SHP77 treated with DMSO at 0.1 percent for 48 hours (cell line): Measurements from ENCODE around the gene NDP.
"Not testable (repeated sequence)": the region's sequence is repeated elsewhere in the genome, so short reads cannot be mapped to it uniquely, and the experiment has no call there.

ENCODE experiments used
- DNase-seq: peaks from one replicate; lab custom pipeline; 2025; lab: John Stamatoyannopoulos, UW

The NDP gene

GRCh38 chrX:43970528-43970927, 2.7 kb downstream of the NDP start:
- DNase-seq, result no peak

DNA sequence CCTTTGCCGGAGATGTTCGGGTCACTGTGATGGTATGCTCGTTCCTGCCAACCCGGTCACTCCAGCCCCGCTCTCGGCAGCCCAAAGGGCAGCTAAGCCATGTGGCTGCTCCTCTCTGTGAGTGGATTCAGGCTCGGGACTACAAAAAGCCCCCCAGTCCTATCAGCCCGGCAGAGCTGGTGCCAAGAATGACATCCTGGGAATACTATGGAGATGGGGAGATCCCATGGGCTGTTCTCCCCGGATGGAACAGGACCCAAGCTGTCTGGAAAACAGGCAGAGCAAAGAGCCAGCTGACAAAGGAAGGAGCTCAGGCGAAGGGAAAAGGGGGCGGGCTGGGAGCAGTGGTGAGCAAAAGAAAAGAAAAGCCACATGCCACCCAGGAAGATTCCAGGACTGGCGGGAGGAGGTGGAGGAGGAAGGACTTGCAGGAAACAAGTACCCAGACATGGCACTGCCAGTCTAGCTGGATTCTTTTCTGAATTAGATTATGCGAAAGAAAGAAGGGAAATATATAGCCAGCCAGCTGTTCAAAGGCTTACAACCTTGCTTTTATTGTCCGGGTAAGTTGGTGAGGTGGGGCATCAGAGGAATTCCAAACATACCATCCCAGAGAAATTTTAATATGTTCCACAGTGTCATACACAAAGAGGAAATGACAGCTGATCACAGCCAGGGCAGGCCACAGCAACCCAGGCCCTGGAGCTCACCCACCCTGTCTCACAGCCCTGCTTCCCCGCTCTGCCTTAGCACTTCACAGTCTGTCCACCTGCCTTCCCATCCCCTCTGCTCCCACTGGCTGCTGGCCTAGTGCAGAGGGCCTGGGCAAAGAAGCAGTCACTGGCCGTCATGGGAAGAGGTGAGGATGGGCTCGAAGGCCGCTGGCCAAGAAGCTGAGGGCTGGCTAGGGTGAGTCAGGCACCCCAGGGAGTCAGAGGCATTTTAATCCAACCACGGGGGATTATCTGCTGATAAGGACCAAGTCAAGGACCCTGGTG, 3.4 kb downstream of the NDP start:
- DNase-seq, result no peak

DNA sequence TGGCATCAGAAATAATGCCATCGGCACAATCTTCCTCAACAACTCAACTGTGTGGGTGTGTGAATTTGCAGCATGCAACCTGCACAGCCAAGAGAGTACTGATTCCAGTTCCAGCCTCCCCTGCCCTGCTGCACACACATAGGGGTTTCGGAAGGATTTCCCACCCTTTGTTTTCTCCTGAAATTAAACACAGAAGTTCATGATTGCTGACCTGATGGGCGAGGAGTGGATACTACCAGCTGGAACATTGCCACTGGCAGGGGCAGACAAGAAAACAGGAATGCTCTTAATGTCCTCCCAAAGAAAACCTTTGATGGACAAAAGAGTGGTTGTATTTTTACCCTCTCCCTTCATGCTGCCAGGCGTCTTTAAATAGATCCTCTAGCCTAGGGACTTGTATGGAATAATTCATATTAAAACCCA, 4.8 kb downstream of the NDP start:
- no peak for DNase-seq

DNA sequence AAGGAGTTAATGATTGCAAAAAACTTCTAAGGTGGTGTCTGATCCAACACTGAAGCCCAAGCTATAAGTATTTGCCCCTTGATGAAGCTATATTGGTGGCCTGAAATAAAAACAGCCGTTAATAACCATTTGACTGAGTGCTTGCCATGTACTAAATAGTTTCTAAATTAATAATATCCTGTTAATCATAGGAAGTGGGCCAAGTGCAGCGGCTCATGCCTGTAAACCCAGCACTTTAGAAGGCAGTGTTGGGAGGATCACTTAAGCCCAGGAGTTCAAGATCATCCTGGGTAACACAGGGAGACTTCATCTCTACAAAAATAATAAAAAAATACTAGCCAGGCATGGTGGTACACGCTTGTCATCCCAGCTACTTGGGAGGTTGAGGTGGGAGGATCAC, 8.3 kb downstream of the NDP start:
- DNase-seq, result no peak

- no peak for DNase-seq
These were observed 9.5 kb downstream of the NDP start for GRCh38 chrX:43963726-43964125.

GRCh38 chrX:43962636-43963035, 10.6 kb downstream of the NDP start:
- DNase-seq, result no peak

DNA sequence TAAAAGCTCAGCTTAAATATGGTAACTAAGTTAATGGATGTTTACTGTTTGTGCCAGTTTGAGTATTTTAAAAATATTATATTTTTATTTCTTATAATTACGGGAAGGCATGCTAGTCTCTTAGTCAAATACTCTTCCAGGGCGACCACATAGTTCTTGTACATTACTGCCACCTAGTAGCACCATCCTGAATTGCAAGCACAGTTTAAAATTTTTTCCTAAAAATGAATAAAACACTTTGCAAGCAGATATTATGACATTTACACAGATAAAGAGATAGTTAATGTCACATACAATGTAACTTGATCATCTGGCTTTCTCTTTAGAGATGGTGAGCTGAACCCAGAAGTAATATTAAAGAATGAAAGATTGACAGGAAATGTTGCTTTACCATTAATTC, 11.5 kb downstream of the NDP start:
- no peak for DNase-seq

DNA sequence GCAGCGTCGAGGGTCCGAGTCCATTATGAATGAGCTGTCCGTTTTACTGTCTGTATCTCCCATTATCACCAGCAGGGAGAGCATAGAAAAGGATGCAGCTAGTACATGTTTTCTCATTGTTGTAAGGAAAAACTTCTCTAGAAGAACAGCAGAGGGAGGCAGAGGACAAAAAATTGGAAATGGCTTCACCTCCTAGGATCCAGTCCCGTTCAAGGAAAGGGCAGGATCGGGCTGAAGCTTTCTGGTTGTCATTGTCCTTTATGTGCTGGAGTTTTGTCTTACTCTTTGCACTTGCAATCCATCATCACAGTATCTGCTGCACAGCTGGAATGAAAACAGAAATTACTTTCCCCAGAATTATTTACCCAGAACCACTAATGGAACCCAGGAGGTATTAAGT, 14.7 kb downstream of the NDP start:
- DNase-seq, result peak; percentile 30

DNA sequence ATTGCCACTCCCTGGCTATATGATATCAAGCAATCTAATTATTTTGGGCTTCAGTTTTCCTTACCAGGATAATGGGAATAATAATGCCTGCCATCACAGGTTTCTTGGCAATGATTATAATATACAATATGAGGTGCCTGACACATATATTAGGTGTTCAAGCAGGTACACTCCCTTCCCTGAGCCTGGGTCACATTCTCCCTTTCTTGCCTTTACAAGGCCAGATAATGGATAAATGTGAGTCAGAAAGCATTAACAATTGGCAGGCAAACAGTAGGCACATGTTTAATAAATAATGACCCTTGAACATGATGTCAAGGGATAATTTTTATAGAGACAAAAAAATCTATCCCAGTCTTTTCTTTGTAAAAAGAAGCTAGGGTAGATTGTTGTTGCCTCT, 17.2 kb downstream of the NDP start:
- DNase-seq, result no peak

DNA sequence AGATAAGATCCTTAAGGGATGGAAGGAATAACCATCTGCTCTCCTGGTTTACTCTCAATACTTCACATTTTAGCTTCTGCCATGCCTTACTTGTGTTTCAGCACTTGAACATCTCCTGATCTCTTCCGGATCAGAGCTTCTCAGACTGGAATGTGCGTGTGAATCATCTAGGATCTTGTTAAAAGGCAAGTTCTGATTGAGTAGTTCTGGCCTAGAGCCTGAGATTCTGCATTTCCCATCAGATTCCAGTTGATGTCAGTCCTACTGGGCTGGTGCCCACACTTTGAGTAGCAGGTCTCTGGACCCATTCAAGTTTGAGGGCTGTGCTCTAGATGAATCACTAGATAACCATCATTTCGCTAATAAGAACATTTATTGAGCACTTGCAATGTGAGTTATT, 20.0 kb downstream of the NDP start:
- DNase-seq, result no peak

DNA sequence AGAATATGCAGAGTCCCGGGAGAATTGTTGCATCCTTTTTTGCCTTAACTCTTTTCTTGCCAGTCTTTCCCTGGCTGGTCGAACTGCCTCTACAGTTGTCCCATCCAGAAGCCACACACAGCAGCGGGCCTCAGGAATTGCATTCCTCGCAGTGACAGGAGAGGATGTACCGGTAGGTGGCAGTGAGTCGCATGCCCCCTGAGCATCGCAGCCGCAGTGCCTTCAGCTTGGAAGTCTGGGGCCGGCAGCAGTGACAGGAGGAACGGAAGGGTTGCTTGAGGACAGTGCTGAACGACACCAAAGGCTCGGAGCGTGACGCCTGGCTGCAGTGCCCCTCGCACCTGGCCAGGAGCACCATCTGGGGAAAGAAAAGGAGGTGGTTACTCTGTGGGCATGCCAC, 23.5 kb downstream of the NDP start:
- DNase-seq, result peak; percentile 2

- DNase-seq, result no peak
These were observed 32.2 kb downstream of the NDP start for GRCh38 chrX:43940816-43941474.

- DNase-seq, result no peak
These were observed 33.8 kb downstream of the NDP start for GRCh38 chrX:43939187-43939926.

GRCh38 chrX:43922032-43922431, 51.2 kb downstream of the NDP start:
- not testable (repeated sequence) for DNase-seq

GRCh38 chrX:43910772-43911171, 62.4 kb downstream of the NDP start:
- DNase-seq, result not testable (repeated sequence)

DNA sequence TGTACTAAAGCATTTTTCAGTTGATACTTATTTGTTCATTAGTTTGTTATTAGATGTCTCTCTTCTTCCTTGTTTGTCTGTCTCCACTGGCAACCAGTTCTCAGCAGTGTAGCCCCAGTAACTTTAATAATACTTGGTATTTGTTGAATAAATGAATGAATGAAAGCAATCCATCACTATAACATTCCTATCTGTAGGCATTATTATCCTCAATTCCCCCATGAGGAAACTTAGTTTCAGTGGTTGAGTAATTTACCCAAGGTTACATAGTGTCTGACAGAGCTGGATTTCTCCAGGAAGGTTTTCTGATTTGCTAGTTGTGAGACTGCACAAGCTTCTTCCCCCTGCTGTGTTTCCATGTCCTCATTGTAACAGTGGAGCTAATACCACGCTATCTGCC, 63.2 kb downstream of the NDP start:
- no peak for DNase-seq

DNA sequence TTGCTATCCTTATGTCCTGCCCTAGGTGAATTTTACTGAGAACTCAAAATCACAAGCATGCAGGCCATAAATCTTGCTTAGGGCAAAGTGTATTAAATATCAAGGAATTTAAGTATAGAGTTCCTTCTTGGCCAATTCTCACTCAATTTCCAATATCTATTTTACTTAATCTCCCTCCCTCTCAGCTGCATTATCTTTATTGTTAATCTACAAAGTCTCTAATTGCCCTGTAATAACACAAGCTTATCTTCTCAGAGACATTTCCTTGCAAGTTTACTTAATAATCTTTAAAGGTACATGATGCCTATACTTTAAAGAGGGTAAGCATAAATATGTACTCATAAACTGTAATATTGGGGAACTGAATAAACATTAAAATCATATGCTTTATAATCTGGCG, 64.0 kb downstream of the NDP start:
- no peak for DNase-seq

GRCh38 chrX:43899878-43900815, 73.0 kb downstream of the NDP start:
- DNase-seq, result no peak
